SK-N-MC (cell line): ENCODE measurements around the gene PIGR.

Experiments
- DNase-seq: peaks from one replicate; pipeline ENCODE4 v3.0.0-alpha.2; 2011; ENCODE audit warnings: low read depth, low spot score
- H3K27ac ChIP-seq: fragments of 200-600 bp; sonication (generic); 2 replicates; pipeline ENCODE4 v1.5.1; 2016; ENCODE audit warnings: mixed run types
- H3K36me3 ChIP-seq: fragments of 200-600 bp; sonication (generic); 2 replicates; pipeline ENCODE4 v1.6.1; 2017; ENCODE audit warnings: antibody characterized with exemption, low read length, mixed read lengths; ENCODE audit not compliant: insufficient read depth
- H3K4me3 ChIP-seq: fragments of 200-600 bp; sonication (generic); 2 replicates; pipeline ENCODE4 v1.5.1; 2016
- H3K9ac ChIP-seq: fragments of 200-600 bp; sonication (generic); 2 replicates; pipeline ENCODE4 v1.8.0; 2017; ENCODE audit warnings: mixed run types, mixed read lengths; ENCODE audit not compliant: insufficient read length
- H3K9me3 ChIP-seq: fragments of 200-600 bp; sonication (generic); 2 replicates; pipeline ENCODE4 v1.6.1; 2017; ENCODE audit warnings: low read depth, mild to moderate bottlenecking, antibody characterized with exemption, low read length, moderate library complexity, mixed read lengths
- EZH2 ChIP-seq: fragments of 200-600 bp; sonication (generic); IDR thresholded peaks from one replicate; pipeline ENCODE4 v1.6.1; 2017; ENCODE audit warnings: antibody characterized with exemption
- FOXP2 ChIP-seq: optimal IDR thresholded peaks from 2 replicates; pipeline ENCODE3; 2011; ENCODE audit warnings: mild to moderate bottlenecking, moderate library complexity; ENCODE audit not compliant: insufficient read depth; ENCODE audit errors: extremely low read length, control extremely low read depth
- POLR2AphosphoS5 ChIP-seq: IDR thresholded peaks from 2 replicates; pipeline ENCODE4 v1.6.1; 2012; ENCODE audit warnings: mild to moderate bottlenecking, low read depth, low read length, borderline replicate concordance

PIGR gene

GRCh38 chr1:206909883-206910318 lies 36.4 kb downstream of the PIGR start:
- Histone ChIP-seq H3K4me3 (peak overlapping the region; percentile 69), H3K27ac (no peak overlapping the region), H3K9ac (no peak overlapping the region), H3K36me3 (no peaks in the 10 kb centered on the region), H3K9me3 (no peaks in the 10 kb centered on the region)
- no peak for TF ChIP-seq FOXP2
- TF ChIP-seq POLR2AphosphoS5, result no peak
- no peak for TF ChIP-seq EZH2
- DNase-seq, result no peak

GRCh38 chr1:206909161-206909882 lies 36.9 kb downstream of the PIGR start:
- peak overlapping the region; percentile 69 for H3K4me3 ChIP-seq
- H3K9me3 ChIP-seq, result no peaks in the 10 kb centered on the region
- no peak overlapping the region for H3K9ac ChIP-seq
- no peaks in the 10 kb centered on the region for H3K36me3 ChIP-seq
- H3K27ac ChIP-seq, result no peak overlapping the region
- TF ChIP-seq POLR2AphosphoS5 (no peak), EZH2 (no peak), FOXP2 (no peak)
- no peak for DNase-seq

- H3K9ac ChIP-seq, result no peak overlapping the region
- H3K27ac ChIP-seq, result no peak overlapping the region
- no peaks in the 10 kb centered on the region for H3K9me3 ChIP-seq
- TF ChIP-seq FOXP2 (no peak), EZH2 (no peak), POLR2AphosphoS5 (no peak)
- no peak overlapping the region for H3K4me3 ChIP-seq
- no peak for DNase-seq
- H3K36me3 ChIP-seq, result no peaks in the 10 kb centered on the region
Measured at GRCh38 chr1:206908038-206908437, 38.2 kb downstream of the PIGR start.

- no peak for DNase-seq
- Histone ChIP-seq H3K9ac (no peak overlapping the region), H3K36me3 (no peaks in the 10 kb centered on the region), H3K4me3 (no peak overlapping the region), H3K27ac (no peak overlapping the region), H3K9me3 (no peaks in the 10 kb centered on the region)
- TF ChIP-seq POLR2AphosphoS5, result no peak
- TF ChIP-seq EZH2, result no peak
- TF ChIP-seq FOXP2, result no peak
Measured at GRCh38 chr1:206907304-206907991, 38.8 kb downstream of the PIGR start.

GRCh38 chr1:206905295-206906164 lies 40.7 kb downstream of the PIGR start:
- TF ChIP-seq POLR2AphosphoS5 (no peak), EZH2 (no peak), FOXP2 (no peak)
- Histone ChIP-seq H3K4me3 (no peak overlapping the region), H3K9me3 (no peaks in the 10 kb centered on the region), H3K9ac (no peak overlapping the region), H3K27ac (no peak overlapping the region), H3K36me3 (no peaks in the 10 kb centered on the region)
- no peak for DNase-seq

- Histone ChIP-seq H3K27ac (no peak overlapping the region), H3K9me3 (no peaks in the 10 kb centered on the region), H3K36me3 (no peaks in the 10 kb centered on the region), H3K4me3 (no peak overlapping the region), H3K9ac (no peak overlapping the region)
- no peak for DNase-seq
- no peak for TF ChIP-seq POLR2AphosphoS5
- no peak for TF ChIP-seq EZH2
- TF ChIP-seq FOXP2, result no peak
Measured at GRCh38 chr1:206904423-206905142, 41.7 kb downstream of the PIGR start.

- Histone ChIP-seq H3K9ac (no peak overlapping the region), H3K4me3 (no peak overlapping the region), H3K27ac (no peak overlapping the region), H3K9me3 (no peaks in the 10 kb centered on the region), H3K36me3 (no peaks in the 10 kb centered on the region)
- no peak for DNase-seq
- no peak for TF ChIP-seq POLR2AphosphoS5
- no peak for TF ChIP-seq FOXP2
Measured at GRCh38 chr1:206903687-206904086, 42.6 kb downstream of the PIGR start.
